Stimulated activated CD4-positive, alpha-beta T cell treated with anti-CD3 and anti-CD28 coated beads, Interleukin-4, amount 100 ng/mL, for 4 hours (primary cell): ENCODE measurements around the gene LRP2BP.
"Not testable (repeated sequence)": the region's sequence is repeated elsewhere in the genome, so short reads cannot be mapped to it uniquely, and the experiment has no call there.

Experiments
- DNase-seq, 2 experiments: peaks; one replicate each; pipeline ENCODE4 v3.0.0-alpha.2; 2020

The LRP2BP gene

DNA sequence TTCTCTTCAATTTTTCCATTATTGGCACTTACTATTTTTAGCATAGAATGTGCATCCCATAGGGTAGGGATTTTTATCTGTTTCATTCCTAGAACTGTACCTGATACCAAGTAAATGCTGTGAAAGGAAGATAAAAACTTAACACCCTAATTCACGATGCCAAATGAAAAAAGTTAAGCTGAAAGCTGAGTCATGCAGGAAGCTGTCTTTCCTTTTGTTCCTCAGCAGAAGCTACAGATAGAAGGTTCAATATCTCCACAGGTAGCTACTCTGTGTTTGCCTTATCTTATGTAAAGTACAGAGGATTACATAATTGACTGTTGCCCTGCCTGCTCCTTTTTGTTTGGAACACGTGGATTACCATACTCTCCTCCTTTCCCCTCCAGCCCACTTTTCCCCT is 77.0 kb downstream of the LRP2BP start:
- DNase-seq, result no peak

DNA sequence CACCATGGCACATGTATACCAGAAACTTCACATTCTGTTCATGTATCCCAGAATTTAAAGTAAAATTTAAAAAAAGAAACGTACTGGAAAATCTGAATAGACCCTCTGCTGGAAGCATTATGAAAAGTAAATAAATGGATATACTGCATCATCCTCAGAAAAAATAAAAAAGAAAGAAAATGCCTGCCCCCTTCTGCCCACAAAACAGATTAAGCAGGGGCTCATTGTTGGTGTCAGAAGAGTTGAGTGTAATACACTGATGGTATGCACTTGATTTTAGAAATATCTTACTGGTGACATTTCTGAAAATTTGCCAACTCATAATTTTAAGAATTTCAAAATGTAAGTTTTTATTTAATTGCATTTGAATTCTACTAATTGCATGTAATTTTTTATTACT is 77.8 kb downstream of the LRP2BP start:
- no peak for DNase-seq

DNA sequence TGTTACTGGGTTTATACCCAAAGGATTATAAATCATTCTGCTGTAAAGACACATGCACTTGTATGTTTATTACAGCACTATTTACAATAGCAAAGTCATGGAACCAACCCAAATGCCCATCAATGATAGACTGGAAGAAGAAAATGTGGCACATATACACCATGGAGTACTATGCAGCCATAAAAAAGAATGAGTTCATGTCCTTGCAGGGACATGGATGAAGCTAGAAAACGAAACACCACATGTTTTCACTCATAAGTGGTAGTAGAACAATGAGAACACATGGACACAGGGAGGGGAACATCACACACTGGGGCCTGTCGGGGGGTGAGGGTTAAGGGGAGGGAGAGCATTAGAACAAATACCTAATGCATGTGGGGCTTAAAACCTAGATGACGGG is 78.3 kb downstream of the LRP2BP start:
- not testable (repeated sequence) for DNase-seq
